Pancreas (tissue), 10 donors: ENCODE results near the gene CHST11. TPM values are rescaled to one million over a fixed set of nuclear protein-coding genes. Genes with fewer than 3 reads are reported as not detected.

Experiments used
- ATAC-seq, 4 donors: fragments of 200-7000 bp; cut with Tn5 transposase; one replicate each; pipeline versions ENCODE4 v1.8.0 to v1.9.1; 2020; ENCODE audit warnings: mild to moderate bottlenecking in 4 of 4, moderate library complexity in 4 of 4
- DNase-seq, 6 donors: peaks; one replicate each; pipeline ENCODE4 v3.0.0-alpha.2; 2020
- FAIRE-seq: peaks from 2 replicates; lab custom pipeline; 2012; peaks lifted over from hg19 to GRCh38; lab: Jason Lieb, UNC
- H3K27ac ChIP-seq, 4 donors: fragments of 200-600 bp; sonication (generic); 1 replicate in 3 of 4; 2 replicates in 1 of 4; pipeline versions ENCODE4 v1.5.0 to v1.8.0; 2020
- H3K27me3 ChIP-seq, 4 donors: fragments of 200-600 bp; one replicate each; pipeline ENCODE4 v1.8.0; 2021
- H3K36me3 ChIP-seq, 3 donors: fragments of 200-600 bp; sonication (generic) in 1 of 3; one replicate each; pipeline versions ENCODE4 v1.5.0 to v1.8.0; 2020 to 2021
- H3K4me1 ChIP-seq, 3 donors: fragments of 200-600 bp; one replicate each; pipeline ENCODE4 v1.8.0; 2021
- H3K4me3 ChIP-seq, 4 donors: fragments of 200-600 bp; sonication (generic) in 2 of 4; one replicate each; pipeline versions ENCODE4 v1.5.0 to v1.8.0; 2020 to 2021
- H3K9me3 ChIP-seq, 4 donors: fragments of 200-600 bp; one replicate each; pipeline ENCODE4 v1.8.0; 2021
- CTCF ChIP-seq, 4 donors: fragments of 200-600 bp; sonication (generic) in 3 of 4; IDR thresholded peaks; one replicate each; pipeline versions ENCODE4 v1.5.0 to v1.8.0; 2021; ENCODE audit warnings: antibody characterized with exemption in 4 of 4
- whole genome bisulfite sequencing, 2 donors: extraction: QIAGEN DNeasy Blood & Tissue Kit; methylation state at CpG; one replicate each; pipeline ENCODE4 v1.1.7; 2013; 5-methylcytosine and 5-hydroxymethylcytosine counted together
- intact Hi-C, 3 donors: fragments of 100-400 bp; cut with DNase I; formaldehyde crosslinking; loops; one replicate each; pipeline versions ENCODE4 v1.11.1 to v1.14.2; 2022
- polyA plus RNA-seq, 2 donors: library from polyadenylated mRNA; stranded (reverse); fragments of 200-250 nt; gene quantifications; one replicate each; pipeline ENCODE4 v1.2.3, GENCODE V29; 2013
- total RNA-seq, 6 donors: library from RNA; stranded (reverse); fragmentation: NEBNext Ultra II Directional in 4 of 6; extraction: Animal tissue kit (Norgen Biotek cat#: 25700) in 4 of 6; gene quantifications; one replicate each; pipeline versions ENCODE4 v1.2.1 to v1.2.4, GENCODE V29; 2021 to 2023
- donor health status: healthy with polysubstance abuse.
- donor health status: DM: no; HTN: no; CAD: no; lungs with moderate emphysema.
- donor health status: DM: no; HTN: no; CAD: no.
- donor health status: control.
- donor health status: control.
- donor health status: Bipolar disorder and iron deficiency.
- donor health status: DM: yes; HTN: yes; CAD: no.
- donor health status: DM: no; HTN: no; CAD: no.
- donor health status: DM: no; HTN: no; CAD: no.
- donor health status: DM: yes; HTN: yes; CAD: no.

CHST11 gene
- total and polyA plus RNA-seq, 8 donors = 1.1 to 14.8 (median 7.8) TPM

- no peak overlapping the region for H3K27ac ChIP-seq
- 91 to 98% methylated on average over 2 of the region's 2 CpGs for WGBS, 2 donors
- H3K4me1 ChIP-seq = no peaks in the 10 kb centered on the region
- ATAC-seq (no peak), DNase-seq (no peak), FAIRE-seq (no peak)
- no peak overlapping the region for H3K4me3 ChIP-seq
- intact Hi-C loops = no loop called here
- H3K36me3 ChIP-seq = no peaks in the 10 kb centered on the region
- no peak for TF ChIP-seq CTCF (IDR thresholded peaks at IDR 0.05)
- no peaks in the 10 kb centered on the region for H3K9me3 ChIP-seq
- H3K27me3 ChIP-seq = no peaks in the 10 kb centered on the region
These were observed 267.1 kb downstream of the CHST11 start for GRCh38 chr12:104723895-104724294.

- no peak for TF ChIP-seq CTCF (IDR thresholded peaks at IDR 0.05)
- no peaks in the 10 kb centered on the region for H3K4me1 ChIP-seq
- no peaks in the 10 kb centered on the region for H3K36me3 ChIP-seq
- H3K9me3 ChIP-seq = no peaks in the 10 kb centered on the region
- FAIRE-seq (no peak), DNase-seq (no peak), ATAC-seq (no peak)
- 94 to 98% methylated on average over 12 of the region's 12 CpGs for WGBS, 2 donors
- intact Hi-C loops = no loop called here
- H3K27me3 ChIP-seq = no peaks in the 10 kb centered on the region
- no peak overlapping the region for H3K4me3 ChIP-seq
- no peak overlapping the region for H3K27ac ChIP-seq
These were observed 268.3 kb downstream of the CHST11 start for GRCh38 chr12:104724992-104725585.

GRCh38 chr12:104725610-104726009 is 268.9 kb downstream of the CHST11 start:
- no peaks in the 10 kb centered on the region for H3K36me3 ChIP-seq
- TF ChIP-seq CTCF (IDR thresholded peaks at IDR 0.05) = no peak
- no peak overlapping the region for H3K4me3 ChIP-seq
- FAIRE-seq (no peak), ATAC-seq (no peak), DNase-seq (no peak)
- H3K27me3 ChIP-seq = no peaks in the 10 kb centered on the region
- intact Hi-C loops = no loop called here
- no peak overlapping the region for H3K27ac ChIP-seq
- no peaks in the 10 kb centered on the region for H3K4me1 ChIP-seq
- H3K9me3 ChIP-seq = no peaks in the 10 kb centered on the region
- WGBS, 2 donors = 94% methylated on average over 3 of the region's 3 CpGs

GRCh38 chr12:104727726-104728465 is 271.1 kb downstream of the CHST11 start:
- Histone ChIP-seq H3K27ac (no peak overlapping the region), H3K27me3 (no peaks in the 10 kb centered on the region), H3K4me1 (no peaks in the 10 kb centered on the region), H3K9me3 (no peaks in the 10 kb centered on the region), H3K36me3 (no peaks in the 10 kb centered on the region), H3K4me3 (no peak overlapping the region)
- no peak for TF ChIP-seq CTCF (IDR thresholded peaks at IDR 0.05)
- ATAC-seq (no peak), FAIRE-seq (no peak), DNase-seq (no peak)
- intact Hi-C loops = no loop called here
- WGBS, 2 donors = 85 to 92% methylated on average over 10 of the region's 10 CpGs

- H3K4me3 ChIP-seq = no peak overlapping the region
- no peaks in the 10 kb centered on the region for H3K9me3 ChIP-seq
- DNase-seq (no peak), ATAC-seq (no peak), FAIRE-seq (no peak)
- H3K4me1 ChIP-seq = no peaks in the 10 kb centered on the region
- 44 to 46% methylated on average over 1 of the region's 1 CpG for WGBS, 2 donors
- no peak for TF ChIP-seq CTCF (IDR thresholded peaks at IDR 0.05)
- H3K27ac ChIP-seq = no peak overlapping the region
- intact Hi-C loops = no loop called here
- no peaks in the 10 kb centered on the region for H3K27me3 ChIP-seq
- no peaks in the 10 kb centered on the region for H3K36me3 ChIP-seq
These were observed 272.3 kb downstream of the CHST11 start for GRCh38 chr12:104729091-104729490.
